Panc1 (cell line): ENCODE data around the gene TMEM217.

Experiments used
- CTCF ChIP-seq: fragments of 450-650 bp; IDR thresholded peaks from 2 replicates; pipeline ENCODE4 v1.5.1; 2017; ENCODE audit warnings: mild to moderate bottlenecking
- SIN3A ChIP-seq: IDR thresholded peaks from 2 replicates; pipeline ENCODE4 v1.6.1; 2012; ENCODE audit warnings: low read depth, mild to moderate bottlenecking, low read length, moderate library complexity, borderline replicate concordance; ENCODE audit not compliant: insufficient read depth

- TF ChIP-seq CTCF (no peak), SIN3A (no peak)
Measured at GRCh38 chr6:37239526-37239925, 18.4 kb downstream of the TMEM217 start.
